Measurements from ENCODE around the gene CCDC77.
A peak's percentile ranks its signal among the peaks of the same experiment; 100 is the strongest.

The CCDC77 gene

DNA sequence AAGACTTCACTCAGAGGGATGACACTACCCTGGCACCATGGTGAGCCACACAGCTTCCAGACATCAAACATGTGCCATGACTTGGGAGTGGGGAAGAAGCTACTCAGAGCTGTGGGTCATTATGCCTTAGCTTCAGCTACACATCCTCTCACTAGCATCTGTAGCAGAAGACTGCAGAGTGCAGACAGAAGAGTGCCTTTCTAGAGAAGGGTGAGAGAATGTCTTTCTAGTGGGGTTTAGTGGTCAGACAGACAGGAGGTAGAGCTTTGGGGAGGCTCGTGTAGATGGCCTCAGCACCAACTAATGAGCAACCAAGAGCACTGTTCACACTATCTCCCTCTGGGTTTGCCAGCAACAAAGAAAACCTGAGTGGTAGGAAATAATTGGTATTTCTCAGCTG is 53.4 kb downstream of the CCDC77 start:
- no peak for DNase-seq

DNA sequence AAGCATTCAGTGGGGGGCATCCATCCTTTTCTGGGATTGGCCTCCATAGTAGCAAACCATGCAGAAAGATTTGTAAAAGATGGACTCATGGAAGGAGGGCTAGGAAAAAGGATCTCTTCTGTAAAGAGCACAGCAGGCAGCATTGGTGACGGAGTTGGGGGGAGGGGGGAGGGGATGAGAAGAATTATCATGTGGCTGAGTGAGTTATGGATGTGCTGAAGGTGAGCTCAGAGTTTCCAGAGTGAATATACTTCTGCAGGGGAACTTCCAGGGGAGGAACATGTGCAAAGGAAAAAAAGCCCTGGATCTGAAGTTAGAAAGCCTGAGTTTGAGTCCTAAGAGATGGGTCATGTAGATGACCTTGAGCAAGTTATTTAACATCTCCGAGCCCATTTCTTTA is 54.4 kb downstream of the CCDC77 start:
- DNase-seq, result no peak

DNA sequence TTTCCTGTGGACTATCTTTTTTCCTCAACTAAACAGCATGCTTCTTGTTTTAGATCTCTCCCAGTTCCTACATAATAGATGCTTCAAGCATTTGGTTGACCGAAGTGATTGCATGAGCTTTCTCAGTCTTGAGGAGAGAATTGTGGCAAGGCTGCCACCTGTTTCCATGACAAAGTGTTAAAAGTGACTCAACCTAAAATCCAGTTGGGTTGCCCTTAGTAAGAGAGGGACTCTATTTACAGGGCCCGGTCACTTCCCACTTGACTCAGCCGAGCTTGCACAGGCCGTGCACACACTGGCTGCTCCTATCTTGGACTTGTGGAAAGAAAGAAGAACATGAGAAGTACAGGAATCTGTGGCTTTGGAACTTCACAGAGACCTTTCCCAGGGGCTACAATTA is 56.2 kb downstream of the CCDC77 start:
- no peak for DNase-seq

GRCh38 chr12:459050-459429 is 57.6 kb downstream of the CCDC77 start:
- no peak for DNase-seq

- peak; percentile 30 for DNase-seq
Measured at GRCh38 chr12:459430-460258, 58.2 kb downstream of the CCDC77 start, which contains the start of gene B4GALNT3. TSS of gene B4GALNT3 (plus strand) at chr12:459939. CDS start at chr12:460377, 438 bp downstream.

GRCh38 chr12:460261-461230 is 59.1 kb downstream of the CCDC77 start:
- DNase-seq, result no peak

- no peak for DNase-seq
Measured at GRCh38 chr12:461425-461824, 60.0 kb downstream of the CCDC77 start.

DNA sequence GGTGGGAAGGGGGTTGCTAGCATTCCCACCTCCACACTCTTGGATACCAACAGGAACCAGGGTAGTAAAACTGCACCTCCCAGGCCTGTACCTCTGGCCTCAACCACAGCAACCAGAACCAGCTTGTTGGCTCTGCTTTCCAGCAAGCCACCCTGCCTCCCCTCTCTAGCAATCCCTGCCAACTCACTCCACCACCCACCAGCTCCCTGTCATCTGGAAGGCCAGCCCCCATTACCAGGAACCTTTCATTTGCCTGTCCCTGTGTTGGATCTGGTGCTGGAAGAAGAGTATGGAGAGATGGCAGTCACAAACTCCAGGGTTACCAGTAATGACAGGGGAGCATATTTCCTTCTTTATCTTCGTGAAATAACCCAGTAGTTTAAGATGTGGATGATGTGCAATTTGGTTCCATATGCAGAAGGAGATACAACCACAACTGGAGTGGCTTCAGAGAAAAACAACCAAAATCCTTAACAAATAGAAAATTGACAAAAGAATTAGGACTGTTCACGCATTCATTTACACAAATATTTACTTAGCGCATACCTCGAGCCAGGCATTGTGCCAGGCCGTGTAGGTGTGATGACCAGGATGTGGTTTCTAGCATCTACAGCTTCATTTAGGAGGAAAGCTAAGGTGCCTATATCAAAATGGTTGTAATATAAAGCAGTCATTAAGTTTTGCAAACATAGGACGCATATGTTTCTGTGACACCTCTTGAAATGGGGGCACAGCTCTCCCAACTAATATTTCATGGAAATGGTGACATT is 61.7 kb downstream of the CCDC77 start:
- DNase-seq, result peak; percentile 76

- DNase-seq, result no peak
Measured at GRCh38 chr12:464484-465267, 63.2 kb downstream of the CCDC77 start.

DNA sequence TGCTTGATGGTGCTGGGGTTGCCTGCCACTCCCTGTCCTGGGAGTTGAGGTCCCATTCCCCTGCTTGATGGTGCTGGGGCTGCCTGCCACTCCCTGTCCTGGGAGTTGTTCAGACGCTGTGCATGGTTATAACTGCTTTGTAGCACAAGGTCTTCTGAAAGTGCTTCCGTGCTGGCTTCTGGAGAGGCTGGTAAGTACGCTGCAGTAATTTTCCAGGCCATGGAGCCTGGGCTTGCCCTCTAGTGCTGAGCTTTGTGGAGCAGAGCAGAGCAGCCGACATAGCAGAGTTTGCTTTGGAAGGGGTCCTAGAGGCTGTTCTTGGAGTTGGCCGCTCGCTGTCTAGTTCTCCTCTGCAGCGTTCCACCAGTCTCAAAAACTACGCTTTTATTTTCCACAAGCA is 64.6 kb downstream of the CCDC77 start:
- DNase-seq, result no peak

DNA sequence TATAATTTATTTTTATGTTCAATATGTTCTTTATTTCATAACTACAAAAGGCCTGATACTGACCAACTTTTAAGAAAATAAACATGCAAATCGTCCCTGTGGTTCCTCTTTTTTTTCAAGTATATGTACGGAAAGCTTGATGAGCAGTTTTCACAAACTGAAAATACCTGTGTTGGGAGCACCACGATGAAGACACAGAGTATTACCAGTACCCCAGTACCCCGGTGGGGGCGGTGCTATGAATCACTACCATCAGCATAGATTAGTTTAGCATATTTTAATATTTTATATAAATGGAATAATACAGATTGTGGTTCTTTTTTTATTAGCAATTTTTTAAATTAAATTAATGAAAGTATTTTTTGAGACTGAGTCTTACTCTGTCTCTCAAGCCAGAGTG is 65.3 kb downstream of the CCDC77 start:
- DNase-seq, result peak; percentile 22

GRCh38 chr12:467591-467990 is 66.1 kb downstream of the CCDC77 start:
- no peak for DNase-seq

- no peak for DNase-seq
Measured at GRCh38 chr12:468671-469389, 67.4 kb downstream of the CCDC77 start.

GRCh38 chr12:470133-470532 is 68.7 kb downstream of the CCDC77 start:
- no peak for DNase-seq

DNA sequence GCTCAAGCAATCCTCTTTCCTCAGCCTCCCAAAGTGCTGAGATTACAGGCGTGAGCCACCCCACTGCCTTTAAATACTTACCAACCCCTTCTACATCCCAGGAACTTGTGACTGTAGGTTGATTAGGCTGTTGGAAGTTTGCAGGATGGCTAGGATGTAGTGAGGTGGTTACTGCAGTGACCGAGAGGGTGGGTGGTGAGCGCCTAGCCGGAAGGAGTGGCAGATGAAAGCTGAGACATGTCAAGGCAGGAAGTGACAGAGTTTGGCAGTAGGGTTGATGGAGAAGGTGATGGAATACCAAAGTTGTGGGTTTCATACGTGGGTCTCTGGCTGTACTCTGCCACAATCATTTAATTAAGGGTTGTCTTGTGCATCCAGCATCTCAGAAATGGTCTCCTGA is 71.8 kb downstream of the CCDC77 start:
- DNase-seq, result no peak

DNA sequence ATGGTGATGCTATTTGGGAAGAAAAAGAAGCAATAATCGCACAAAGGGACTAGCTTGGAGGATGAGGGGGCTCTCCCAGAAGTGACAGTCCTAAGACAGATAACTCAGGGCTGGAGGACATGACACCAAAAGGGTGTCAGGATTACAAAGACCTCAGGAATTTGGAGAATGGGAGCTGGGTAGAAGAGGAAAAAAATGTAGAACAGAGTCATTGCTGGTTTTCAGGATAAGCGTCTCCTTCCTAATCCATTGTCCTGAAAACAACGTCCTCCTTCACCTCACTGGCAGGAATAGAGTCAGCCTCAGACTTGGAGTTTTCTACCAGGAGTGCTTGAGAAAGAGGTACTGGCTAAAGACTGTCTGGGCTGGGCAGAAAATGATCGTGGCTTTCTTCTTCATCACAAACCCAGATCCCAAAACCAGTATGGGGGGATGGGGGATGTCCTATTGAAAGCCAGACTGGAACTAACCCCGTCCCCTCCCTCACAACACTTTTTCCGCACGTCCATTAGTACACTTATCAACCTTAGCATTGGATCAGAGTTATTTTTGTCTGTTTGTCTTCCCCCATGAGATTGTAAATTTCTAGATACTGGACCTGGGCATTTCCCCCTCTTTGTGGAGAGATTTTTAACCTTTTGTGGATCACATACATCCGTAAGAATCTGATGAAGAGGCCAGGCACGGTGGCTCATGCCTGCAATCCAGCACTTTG is 72.6 kb downstream of the CCDC77 start:
- no peak for DNase-seq

DNA sequence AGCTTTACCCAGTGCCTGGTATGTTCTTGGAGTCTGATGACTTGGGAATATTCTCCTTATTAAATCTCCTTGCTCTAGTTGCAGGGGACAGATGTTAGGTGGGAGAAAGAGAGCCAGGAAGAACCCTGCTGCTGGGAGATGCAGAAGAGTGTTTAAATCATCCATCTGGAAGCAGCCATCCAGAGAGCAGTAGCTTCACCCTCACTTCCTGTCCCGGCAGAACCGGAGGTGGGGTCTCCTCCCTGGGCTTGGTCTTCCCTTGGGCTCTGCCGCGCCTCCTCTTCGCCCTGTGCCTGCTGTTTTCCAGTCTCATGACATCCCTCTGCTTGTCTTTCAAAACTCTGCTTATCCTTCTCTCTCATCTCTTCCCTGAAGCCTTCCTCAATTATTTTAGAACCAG is 73.8 kb downstream of the CCDC77 start:
- no peak for DNase-seq

DNA sequence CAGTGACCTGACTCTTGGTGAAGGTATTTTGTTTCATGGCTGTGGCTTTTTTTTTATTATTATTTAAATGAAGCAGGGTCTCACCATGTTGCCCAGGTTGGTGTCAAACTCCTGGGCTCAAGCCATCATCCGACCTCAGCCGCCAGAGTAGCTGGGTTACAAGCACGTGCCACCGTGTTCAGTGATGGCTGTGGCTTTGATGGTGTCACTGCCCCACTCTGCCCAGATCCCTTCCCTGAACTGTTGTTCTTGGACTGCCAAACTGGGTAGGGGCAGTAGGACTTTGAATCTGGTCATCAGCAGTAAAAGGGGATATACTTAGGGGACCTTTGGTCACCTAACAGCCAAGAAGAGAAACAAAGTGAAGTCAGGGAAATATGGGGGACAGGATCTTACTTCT is 77.7 kb downstream of the CCDC77 start:
- no peak for DNase-seq

GRCh38 chr12:480831-481816 is 79.7 kb downstream of the CCDC77 start:
- DNase-seq, result peak; percentile 71

DNA sequence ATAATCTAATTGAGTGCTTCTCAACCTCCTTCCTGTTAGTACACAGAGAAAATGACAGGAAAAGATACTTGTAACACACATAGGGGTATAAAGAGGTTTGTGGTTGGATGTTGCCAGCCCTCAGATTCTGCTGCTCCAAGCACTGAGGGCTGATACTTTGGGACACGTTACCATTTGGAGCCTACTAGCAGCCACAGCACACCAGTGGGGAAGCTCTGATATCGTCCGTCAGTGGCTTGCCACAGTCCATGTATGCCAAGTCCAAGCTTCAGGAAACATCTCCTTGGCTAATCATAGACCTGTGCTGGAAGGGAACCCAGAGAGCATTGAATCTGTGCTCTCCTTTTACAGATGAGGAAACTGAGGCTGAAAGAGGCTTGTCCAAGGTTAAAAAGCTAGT is 80.6 kb downstream of the CCDC77 start:
- DNase-seq, result no peak
